Fibroblast of lung (primary cell): ENCODE data around the gene CHST3.

Experiments
- EZH2 ChIP-seq: IDR thresholded peaks from 2 replicates; pipeline ENCODE4 v1.5.1; 2012; ENCODE audit warnings: low read length, control low read depth, mild to moderate bottlenecking; ENCODE audit errors: missing control alignments
- TF ChIP-seq, protein P1 (sequence below), 2 donors: IDR thresholded peaks in 1 of 2; conservative IDR thresholded peaks in 1 of 2; 1 replicate in 1 of 2; 2 replicates in 1 of 2; pipeline ENCODE4 v1.5.1; 2011 to 2012; ENCODE audit warnings: low read length in 2 of 2, control low read depth in 1 of 2, inconsistent platforms in 1 of 2, low read depth in 1 of 2, mild to moderate bottlenecking in 1 of 2

DNA sequence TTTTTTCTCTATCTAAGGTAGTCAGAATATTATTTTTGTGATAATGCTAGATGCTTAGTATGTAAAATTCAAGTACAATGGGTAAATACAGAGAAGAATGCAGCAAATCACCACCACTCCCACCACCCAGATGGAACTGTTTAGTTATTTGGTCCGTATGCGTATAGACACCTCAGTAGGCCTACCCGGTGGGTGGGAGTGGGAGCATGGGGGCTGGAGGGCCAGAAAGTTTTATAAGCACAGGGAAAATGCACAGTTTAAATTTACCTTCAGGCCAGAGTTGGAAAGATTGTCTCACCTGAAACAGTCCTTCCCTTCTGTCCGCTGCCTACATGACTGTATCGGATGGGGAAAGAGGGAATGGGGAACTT is 15.5 kb downstream of the CHST3 start:
- TF ChIP-seq, protein P1, sequence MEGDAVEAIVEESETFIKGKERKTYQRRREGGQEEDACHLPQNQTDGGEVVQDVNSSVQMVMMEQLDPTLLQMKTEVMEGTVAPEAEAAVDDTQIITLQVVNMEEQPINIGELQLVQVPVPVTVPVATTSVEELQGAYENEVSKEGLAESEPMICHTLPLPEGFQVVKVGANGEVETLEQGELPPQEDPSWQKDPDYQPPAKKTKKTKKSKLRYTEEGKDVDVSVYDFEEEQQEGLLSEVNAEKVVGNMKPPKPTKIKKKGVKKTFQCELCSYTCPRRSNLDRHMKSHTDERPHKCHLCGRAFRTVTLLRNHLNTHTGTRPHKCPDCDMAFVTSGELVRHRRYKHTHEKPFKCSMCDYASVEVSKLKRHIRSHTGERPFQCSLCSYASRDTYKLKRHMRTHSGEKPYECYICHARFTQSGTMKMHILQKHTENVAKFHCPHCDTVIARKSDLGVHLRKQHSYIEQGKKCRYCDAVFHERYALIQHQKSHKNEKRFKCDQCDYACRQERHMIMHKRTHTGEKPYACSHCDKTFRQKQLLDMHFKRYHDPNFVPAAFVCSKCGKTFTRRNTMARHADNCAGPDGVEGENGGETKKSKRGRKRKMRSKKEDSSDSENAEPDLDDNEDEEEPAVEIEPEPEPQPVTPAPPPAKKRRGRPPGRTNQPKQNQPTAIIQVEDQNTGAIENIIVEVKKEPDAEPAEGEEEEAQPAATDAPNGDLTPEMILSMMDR (conservative IDR thresholded peaks at IDR 0.05 in 1 of 2, IDR thresholded peaks at IDR 0.05 in 1 of 2; ENCODE audit: low read depth in 1 of 2, low read length in 2 of 2), result no peak
- no peak for TF ChIP-seq EZH2
